T-helper 1 cell (primary cell): ENCODE results near the gene FLNC.

Experiments used
- DNase-seq, 5 donors: peaks; one replicate each; pipeline ENCODE4 v3.0.0-alpha.2; 2012 to 2020

FLNC gene

DNA sequence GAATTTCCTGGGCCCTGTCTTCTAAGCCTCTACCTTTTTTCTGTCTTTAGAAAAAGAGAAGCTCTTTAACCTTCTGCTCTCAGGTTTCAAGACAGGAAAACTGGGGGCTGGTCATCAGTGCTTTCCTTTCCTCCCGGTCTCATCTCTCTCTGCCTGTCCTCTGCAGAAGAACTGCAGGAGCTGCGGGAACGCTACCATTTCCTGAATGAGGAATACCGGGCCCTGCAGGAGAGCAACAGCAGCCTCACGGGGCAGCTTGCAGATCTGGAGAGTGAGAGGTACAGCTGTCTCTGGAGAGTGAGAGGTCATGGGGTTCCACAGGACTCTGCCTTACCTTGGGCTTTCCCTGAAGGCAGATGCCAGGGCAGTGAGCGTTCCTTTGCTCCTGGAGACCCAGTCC, 25.7 kb upstream of the FLNC start:
- no peak for DNase-seq

DNA sequence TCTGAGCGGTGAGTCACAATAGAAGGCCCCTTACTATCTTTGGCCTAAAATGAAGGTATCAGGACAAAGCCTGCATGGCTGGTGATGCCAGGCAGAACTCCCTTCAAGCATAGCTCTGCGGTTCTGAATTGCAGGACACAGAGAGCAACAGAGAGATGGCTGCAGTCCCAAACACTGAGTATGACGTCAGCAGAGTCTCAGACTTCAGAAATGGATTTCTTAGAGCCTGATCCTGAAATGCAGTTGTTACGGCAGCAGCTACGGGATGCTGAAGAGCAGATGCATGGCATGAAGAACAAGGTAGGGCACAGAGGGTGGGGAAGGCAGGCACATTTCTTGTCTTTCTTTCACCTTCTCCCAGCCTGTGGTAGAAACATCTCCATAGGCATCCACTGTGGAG, 25.0 kb upstream of the FLNC start:
- no peak for DNase-seq

GRCh38 chr7:128807191-128807590, 23.0 kb upstream of the FLNC start:
- DNase-seq = no peak

DNA sequence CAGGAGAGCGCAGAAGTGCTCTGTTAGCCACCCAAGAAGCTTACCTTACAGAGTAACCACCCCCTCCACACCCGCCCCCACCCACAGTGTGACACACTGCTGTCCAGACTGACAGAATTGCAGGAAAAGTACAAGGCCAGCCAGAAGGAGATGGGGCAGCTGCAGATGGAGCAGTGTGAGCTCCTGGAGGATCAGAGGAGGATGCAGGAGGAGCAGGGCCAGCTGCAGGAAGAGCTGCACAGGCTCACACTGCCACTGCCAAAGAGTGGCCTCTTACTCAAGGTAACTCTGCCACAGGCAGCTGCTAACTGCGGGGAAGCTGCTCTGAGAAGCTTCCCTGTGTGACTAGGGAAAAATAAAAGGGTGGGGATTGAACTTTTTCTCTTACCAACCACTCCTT, 20.8 kb upstream of the FLNC start:
- no peak for DNase-seq

GRCh38 chr7:128810473-128810872, 19.7 kb upstream of the FLNC start:
- no peak for DNase-seq

GRCh38 chr7:128810997-128811396, 19.2 kb upstream of the FLNC start:
- DNase-seq = no peak

- no peak for DNase-seq
Observed at GRCh38 chr7:128811631-128812430, 18.4 kb upstream of the FLNC start.

GRCh38 chr7:128812514-128813168, 17.6 kb upstream of the FLNC start:
- DNase-seq = no peak

GRCh38 chr7:128814499-128814898, 15.7 kb upstream of the FLNC start:
- DNase-seq = no peak

DNA sequence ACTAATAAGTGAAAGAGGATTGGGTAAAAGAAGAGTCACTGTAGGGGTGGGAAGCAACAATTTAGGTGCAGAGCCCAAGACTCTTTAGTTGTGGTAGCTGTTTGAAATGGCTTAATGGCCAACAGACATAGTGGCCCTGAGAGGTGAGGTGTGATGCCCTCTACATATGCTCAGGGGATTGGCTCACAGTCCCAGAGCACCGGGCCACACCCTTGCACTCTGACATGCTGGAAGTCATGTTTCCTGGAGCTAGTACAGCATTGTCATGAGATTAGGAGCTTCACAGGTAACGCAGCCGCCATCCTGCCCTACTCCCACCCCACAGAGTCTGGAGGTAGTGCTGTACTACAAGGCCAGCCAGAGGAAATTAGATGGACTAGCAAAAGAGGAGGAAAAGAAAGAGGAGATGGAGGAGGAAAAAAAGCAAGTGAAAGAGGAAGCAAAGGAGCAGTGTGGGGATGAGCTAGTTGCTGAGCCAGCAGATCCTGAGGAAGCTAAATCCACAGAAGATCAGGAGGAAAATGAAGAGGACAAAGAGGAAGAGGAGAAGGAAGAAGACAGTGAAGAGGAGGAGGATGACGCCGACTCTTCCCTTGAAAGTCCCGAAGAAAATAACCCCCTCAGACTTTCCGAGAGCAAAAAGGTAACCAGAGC, 14.8 kb upstream of the FLNC start:
- no peak for DNase-seq

- no peak for DNase-seq
Observed at GRCh38 chr7:128818694-128819093, 11.5 kb upstream of the FLNC start.

- no peak for DNase-seq
Observed at GRCh38 chr7:128821724-128822123, 8.5 kb upstream of the FLNC start.

GRCh38 chr7:128826512-128826911, 3.7 kb upstream of the FLNC start:
- DNase-seq = no peak

DNA sequence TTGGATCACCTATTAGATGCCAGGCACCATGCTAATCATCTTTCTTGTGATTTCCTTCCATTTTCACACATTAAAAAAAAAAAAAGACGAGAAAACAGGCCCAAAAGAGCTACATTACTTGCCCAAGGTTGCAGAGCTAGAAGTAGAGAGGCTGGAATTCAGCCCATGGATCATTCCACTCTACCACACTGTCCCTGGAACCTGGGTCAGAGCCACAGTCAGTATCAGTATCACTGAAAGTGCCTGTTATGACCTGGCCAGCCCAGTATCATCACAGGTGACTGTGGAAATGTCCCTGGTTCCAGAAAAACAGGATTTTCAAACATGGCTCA, 3.3 kb upstream of the FLNC start:
- DNase-seq = no peak

DNA sequence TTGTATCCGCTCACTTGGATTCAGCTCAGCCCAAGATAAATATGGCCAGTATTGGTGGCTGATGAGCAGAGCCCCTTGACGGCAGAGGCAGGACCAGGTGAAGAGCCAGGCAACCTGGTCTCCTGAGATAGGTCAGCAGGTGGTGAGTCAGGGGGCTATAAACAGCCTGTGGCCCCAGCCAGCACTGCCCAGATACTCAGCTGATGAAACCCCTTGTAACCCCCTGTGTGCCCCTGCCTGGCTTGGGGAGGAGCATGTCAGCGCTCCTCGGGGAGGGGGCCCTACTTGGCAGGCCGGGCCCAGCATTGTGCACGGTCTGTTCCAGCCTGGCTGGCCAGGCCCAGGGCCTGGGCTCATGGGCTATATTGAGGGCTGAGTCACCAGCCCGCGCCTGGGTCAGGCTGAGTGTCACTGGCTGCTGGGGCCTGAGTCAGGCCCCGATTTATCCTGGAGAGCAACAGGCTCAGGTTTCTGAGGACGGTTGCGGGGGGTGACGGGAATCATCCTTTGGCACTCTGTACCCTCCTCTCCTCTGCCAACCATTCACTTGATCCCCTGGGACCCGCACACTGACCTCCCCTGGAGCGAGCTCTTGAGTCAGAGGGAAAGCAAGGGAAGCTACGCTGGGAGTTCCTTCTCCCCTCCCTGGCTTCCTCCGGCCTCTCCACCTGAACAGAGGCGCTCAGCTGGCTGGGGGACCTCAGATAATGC, 2.8 kb upstream of the FLNC start:
- DNase-seq = no peak

GRCh38 chr7:128827971-128828711, 2.1 kb upstream of the FLNC start:
- DNase-seq = no peak

DNA sequence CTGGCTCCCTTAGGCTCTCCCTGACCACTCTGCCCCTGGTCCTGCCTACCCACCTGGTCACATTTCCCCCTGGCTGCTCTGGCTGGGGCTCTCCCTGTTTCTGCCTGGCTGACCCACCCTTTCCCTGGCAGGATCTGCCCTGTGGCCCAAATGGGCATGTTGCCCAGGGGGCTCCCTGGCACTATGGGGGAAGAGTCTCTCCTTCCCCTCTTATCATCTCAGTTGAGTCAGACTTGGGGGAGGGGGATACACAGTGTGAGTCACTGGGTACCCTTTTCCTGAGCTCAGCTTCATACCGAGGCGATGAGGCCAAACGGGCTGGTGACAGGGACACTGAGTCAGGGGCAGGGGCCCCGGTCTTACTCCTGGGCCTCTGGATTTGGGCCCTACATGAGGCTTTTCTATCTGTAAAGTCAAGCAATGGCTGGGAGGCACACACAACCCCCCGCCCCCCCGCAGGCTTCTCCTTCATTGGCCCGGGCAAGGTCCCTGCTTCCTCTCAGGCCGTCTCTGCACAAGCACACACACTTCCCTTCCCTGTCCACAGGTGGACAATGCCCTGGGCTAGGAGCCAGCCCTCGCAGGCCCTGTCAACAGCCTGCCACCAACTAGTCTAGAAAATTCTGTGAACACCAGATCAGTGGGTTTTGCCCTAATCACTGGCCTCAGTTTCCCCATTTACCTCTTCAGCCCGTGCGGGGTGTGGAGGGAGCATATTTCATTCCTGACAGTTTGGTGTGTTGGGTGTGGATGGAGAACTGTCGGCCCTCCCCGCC, 627 bp upstream of the FLNC start:
- DNase-seq = no peak

- peak in 1 of 5 donors; percentile 6 for DNase-seq
Observed at GRCh38 chr7:128831178-128831993, 1.2 kb downstream of the FLNC start.

DNA sequence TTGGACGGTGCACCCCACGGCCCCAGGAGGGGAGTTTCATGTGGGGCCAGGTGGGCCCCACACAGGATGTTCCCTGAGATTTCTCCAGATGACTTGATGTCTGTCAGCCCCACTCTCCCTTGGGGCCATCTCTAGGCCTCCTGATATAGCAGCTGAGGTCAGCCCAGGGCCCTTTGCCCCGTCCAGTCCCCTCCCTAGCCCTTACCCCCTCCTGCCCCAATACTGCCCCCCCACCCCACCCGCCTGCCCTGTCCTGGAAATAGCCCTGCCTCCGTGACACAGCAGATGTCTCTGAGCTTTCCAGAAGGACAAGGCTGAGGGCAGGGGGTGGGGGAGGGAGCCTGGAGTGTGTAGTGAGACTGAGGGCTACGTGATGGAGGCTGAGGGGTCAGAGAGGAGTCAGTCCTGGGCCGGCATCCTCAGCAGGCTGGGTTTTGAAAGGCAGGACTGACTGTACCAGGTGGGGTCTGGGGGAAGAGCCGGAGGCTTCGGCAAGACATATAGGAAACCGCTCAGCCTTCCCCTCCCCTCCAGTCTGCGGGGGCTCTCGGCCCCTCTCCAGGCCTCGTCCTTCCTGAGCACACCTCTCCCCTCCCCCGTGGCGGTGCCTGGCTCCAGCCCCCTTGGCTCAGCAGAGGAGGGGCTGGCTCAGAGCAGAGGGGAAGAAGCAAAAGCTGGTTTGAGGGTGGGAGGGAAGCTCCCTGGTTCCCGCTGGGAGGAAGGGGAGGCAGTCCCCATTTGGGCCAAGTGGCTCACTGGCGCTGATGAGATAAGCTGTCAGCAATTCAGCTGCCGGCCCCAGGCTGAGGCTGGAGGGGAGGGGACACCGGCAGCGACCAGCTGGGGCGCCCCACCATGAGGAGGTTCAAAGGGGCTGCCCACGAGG, 2.0 kb downstream of the FLNC start:
- peak in 1 of 5 donors; percentile 9 for DNase-seq

- no peak for DNase-seq
Observed at GRCh38 chr7:128832880-128833147, 2.6 kb downstream of the FLNC start.
